ENCODE measurements around the gene VSTM2A.
A peak's percentile ranks its signal among the peaks of the same experiment; 100 is the strongest.

DNA sequence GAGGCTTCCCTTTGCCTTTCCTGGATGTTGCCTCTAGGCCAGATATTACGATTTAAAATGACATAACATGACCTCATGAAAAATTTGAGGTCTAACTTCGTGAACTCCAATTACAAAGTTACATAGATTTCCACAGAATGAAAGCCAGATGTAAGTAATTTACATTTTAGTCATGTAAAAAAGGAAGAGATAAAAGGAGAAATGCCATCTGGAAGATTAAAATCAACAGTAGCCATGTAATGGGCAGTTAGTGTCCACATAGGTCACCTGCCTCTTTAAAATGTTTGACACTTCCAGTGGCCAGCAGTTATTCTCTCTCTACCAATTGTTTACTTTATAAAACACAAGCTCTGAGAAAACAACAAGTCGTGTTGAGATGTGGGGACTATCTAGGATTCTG, 4.1 kb upstream of the VSTM2A start:
- TF ChIP-seq TCF4 (CRISPR knock-in tag; IDR thresholded peaks at IDR 0.05; ENCODE audit: borderline replicate concordance), result peak; percentile 97
- TF ChIP-seq, protein P1, sequence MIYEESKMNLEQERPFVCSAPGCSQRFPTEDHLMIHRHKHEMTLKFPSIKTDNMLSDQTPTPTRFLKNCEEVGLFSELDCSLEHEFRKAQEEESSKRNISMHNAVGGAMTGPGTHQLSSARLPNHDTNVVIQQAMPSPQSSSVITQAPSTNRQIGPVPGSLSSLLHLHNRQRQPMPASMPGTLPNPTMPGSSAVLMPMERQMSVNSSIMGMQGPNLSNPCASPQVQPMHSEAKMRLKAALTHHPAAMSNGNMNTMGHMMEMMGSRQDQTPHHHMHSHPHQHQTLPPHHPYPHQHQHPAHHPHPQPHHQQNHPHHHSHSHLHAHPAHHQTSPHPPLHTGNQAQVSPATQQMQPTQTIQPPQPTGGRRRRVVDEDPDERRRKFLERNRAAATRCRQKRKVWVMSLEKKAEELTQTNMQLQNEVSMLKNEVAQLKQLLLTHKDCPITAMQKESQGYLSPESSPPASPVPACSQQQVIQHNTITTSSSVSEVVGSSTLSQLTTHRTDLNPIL (CRISPR knock-in tag; IDR thresholded peaks at IDR 0.05; ENCODE audit: low read depth), result no peak
- TF ChIP-seq ZC3H10 (CRISPR knock-in tag; IDR thresholded peaks at IDR 0.05), result no peak
- TF ChIP-seq, protein P2, sequence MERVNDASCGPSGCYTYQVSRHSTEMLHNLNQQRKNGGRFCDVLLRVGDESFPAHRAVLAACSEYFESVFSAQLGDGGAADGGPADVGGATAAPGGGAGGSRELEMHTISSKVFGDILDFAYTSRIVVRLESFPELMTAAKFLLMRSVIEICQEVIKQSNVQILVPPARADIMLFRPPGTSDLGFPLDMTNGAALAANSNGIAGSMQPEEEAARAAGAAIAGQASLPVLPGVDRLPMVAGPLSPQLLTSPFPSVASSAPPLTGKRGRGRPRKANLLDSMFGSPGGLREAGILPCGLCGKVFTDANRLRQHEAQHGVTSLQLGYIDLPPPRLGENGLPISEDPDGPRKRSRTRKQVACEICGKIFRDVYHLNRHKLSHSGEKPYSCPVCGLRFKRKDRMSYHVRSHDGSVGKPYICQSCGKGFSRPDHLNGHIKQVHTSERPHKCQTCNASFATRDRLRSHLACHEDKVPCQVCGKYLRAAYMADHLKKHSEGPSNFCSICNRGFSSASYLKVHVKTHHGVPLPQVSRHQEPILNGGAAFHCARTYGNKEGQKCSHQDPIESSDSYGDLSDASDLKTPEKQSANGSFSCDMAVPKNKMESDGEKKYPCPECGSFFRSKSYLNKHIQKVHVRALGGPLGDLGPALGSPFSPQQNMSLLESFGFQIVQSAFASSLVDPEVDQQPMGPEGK (CRISPR knock-in tag; IDR thresholded peaks at IDR 0.05; ENCODE audit: borderline replicate concordance), result no peak
- TF ChIP-seq, protein P3, sequence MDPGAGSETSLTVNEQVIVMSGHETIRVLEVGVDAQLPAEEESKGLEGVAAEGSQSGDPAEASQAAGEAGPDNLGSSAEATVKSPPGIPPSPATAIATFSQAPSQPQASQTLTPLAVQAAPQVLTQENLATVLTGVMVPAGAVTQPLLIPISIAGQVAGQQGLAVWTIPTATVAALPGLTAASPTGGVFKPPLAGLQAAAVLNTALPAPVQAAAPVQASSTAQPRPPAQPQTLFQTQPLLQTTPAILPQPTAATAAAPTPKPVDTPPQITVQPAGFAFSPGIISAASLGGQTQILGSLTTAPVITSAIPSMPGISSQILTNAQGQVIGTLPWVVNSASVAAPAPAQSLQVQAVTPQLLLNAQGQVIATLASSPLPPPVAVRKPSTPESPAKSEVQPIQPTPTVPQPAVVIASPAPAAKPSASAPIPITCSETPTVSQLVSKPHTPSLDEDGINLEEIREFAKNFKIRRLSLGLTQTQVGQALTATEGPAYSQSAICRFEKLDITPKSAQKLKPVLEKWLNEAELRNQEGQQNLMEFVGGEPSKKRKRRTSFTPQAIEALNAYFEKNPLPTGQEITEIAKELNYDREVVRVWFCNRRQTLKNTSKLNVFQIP (CRISPR knock-in tag; IDR thresholded peaks at IDR 0.05; ENCODE audit: borderline replicate concordance, low read depth), result no peak
- TF ChIP-seq ZNF8 (CRISPR knock-in tag; IDR thresholded peaks at IDR 0.05), result no peak
- TF ChIP-seq, protein P4, sequence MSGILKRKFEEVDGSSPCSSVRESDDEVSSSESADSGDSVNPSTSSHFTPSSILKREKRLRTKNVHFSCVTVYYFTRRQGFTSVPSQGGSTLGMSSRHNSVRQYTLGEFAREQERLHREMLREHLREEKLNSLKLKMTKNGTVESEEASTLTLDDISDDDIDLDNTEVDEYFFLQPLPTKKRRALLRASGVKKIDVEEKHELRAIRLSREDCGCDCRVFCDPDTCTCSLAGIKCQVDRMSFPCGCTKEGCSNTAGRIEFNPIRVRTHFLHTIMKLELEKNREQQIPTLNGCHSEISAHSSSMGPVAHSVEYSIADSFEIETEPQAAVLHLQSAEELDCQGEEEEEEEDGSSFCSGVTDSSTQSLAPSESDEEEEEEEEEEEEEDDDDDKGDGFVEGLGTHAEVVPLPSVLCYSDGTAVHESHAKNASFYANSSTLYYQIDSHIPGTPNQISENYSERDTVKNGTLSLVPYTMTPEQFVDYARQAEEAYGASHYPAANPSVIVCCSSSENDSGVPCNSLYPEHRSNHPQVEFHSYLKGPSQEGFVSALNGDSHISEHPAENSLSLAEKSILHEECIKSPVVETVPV (CRISPR knock-in tag; IDR thresholded peaks at IDR 0.05), result no peak
- no peak for TF ChIP-seq CSDC2 (CRISPR knock-in tag; IDR thresholded peaks at IDR 0.05)
- no peak for TF ChIP-seq ESRRG (CRISPR knock-in tag; IDR thresholded peaks at IDR 0.05)
- no peak for TF ChIP-seq TOX (CRISPR knock-in tag; IDR thresholded peaks at IDR 0.05; ENCODE audit: borderline replicate concordance)
